A673 (cell line): ENCODE results near the gene ATP10A.

Experiments
- CTCF ChIP-seq: fragments of 300-800, 200-600 bp; sonication (generic); conservative IDR thresholded peaks from 2 replicates; pipeline ENCODE4 v1.5.1; 2017; ENCODE audit warnings: low read depth, mild to moderate bottlenecking, antibody characterized with exemption, low read length, moderate library complexity, mixed read lengths
- EZH2 ChIP-seq: fragments of 200-600 bp; sonication (generic); IDR thresholded peaks from 2 replicates; pipeline ENCODE4 v1.6.1; 2017; ENCODE audit warnings: borderline replicate concordance, low read depth, mild to moderate bottlenecking, mixed read lengths, antibody characterized with exemption, low read length; ENCODE audit not compliant: poor library complexity, severe bottlenecking

- no peak for TF ChIP-seq CTCF
- no peak for TF ChIP-seq EZH2
Measured at GRCh38 chr15:25737218-25737643, 125.9 kb downstream of the ATP10A start.
